AG04450 (cell line): ENCODE measurements around the gene GLIS1. TPM values are rescaled to one million over a fixed set of nuclear protein-coding genes. Genes with fewer than 3 reads are reported as not detected.
A peak's percentile ranks its signal among the peaks of the same experiment; 100 is the strongest.

Experiments used
- CTCF ChIA-PET: fragments of 300-600, 350-600 bp; formaldehyde crosslinking; extraction: SDS; loops from one replicate; lab custom pipeline; 2022; ENCODE audit warnings: antibody characterized with exemption, inconsistent platforms; lab: Charles Lee
- POLR2A ChIA-PET: fragments of 350-600 bp; formaldehyde crosslinking; extraction: SDS; loops from one replicate; lab custom pipeline; 2021; ENCODE audit warnings: antibody characterized with exemption, inconsistent platforms; lab: Yijun Ruan, JAX
- DNase-seq: peaks from one replicate; pipeline ENCODE4 v3.0.0-alpha.2; 2011; ENCODE audit warnings: low read depth, low spot score
- H3K27ac ChIP-seq: one replicate; pipeline ENCODE4 v1.5.1; 2012; ENCODE audit warnings: low read depth, low read length, control low read depth
- H3K27me3 ChIP-seq: one replicate; pipeline ENCODE4 v1.6.0; 2012; ENCODE audit warnings: low read length; ENCODE audit not compliant: control insufficient read depth, insufficient read depth
- H3K4me3 ChIP-seq: 2 replicates; pipeline ENCODE4 v1.5.1; 2011; ENCODE audit warnings: mild to moderate bottlenecking, low read depth, low read length, control low read depth
- H3K9me3 ChIP-seq: 2 replicates; pipeline ENCODE4 v1.5.1; 2012; ENCODE audit warnings: low read length; ENCODE audit not compliant: control insufficient read depth, insufficient read depth
- CTCF ChIP-seq: IDR thresholded peaks from 2 replicates; pipeline ENCODE4 v1.5.1; 2011; ENCODE audit warnings: low read depth, low read length, control low read depth, inconsistent platforms
- polyA plus RNA-seq: library from polyadenylated mRNA; depleted of rRNA; stranded (reverse); fragments of >200 nt; gene quantifications from 2 replicates; pipeline ENCODE4 v1.2.3, GENCODE V29; 2011

The GLIS1 gene
- polyA plus RNA-seq, 1 experiment: 0.77 TPM

- TF ChIP-seq CTCF: no peak
- CTCF ChIA-PET: no interaction called here
- DNase-seq: no peak
- peak overlapping the region; percentile 84 for H3K4me3 ChIP-seq
- H3K27ac ChIP-seq: peak overlapping the region; percentile 31
- POLR2A ChIA-PET: no interaction called here
- H3K27me3 ChIP-seq: no peaks in the 10 kb centered on the region
- H3K9me3 ChIP-seq: peaks cover 4% of the 10 kb centered on the region
These were observed 507 bp downstream of the GLIS1 start for GRCh38 chr1:53738205-53739108.

- TF ChIP-seq CTCF: no peak
- Histone ChIP-seq H3K27me3 (no peaks in the 10 kb centered on the region), H3K9me3 (peaks cover under 1% of the 10 kb centered on the region), H3K27ac (peak overlapping the region; percentile 52), H3K4me3 (peak overlapping the region; percentile 84)
- DNase-seq: no peak
- ChIA-PET CTCF (interaction anchor here (1.5 to 3.2 kb wide), 2 partner anchors 16 to 253 kb away, joined by 6 to 11 read pairs; no protein-coding TSS in a partner anchor), POLR2A (no interaction called here)
These were observed 1.2 kb downstream of the GLIS1 start for GRCh38 chr1:53737648-53738204.

DNA sequence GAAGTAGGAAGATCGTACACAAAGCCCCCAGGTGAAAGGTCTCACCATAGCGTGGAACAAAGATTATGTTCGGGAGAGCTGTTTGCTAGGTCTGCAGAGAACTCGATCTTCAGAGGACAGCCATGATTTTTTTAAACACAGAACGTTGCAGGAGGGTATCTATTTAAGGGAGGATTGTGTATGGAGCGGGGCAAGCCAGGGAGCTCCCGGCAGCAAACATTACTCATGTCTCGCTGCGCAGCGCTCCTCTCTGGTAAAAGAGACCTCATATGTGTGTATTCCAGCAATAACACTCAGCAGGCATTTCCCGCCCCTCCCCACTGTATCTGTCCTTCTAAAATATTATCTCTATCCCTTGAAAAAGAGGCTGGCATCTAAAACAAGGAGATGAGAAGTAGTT is 2.7 kb downstream of the GLIS1 start:
- ChIA-PET POLR2A (no interaction called here), CTCF (interaction anchor here (1.5 to 3.2 kb wide), 3 partner anchors 18 to 251 kb away, joined by 6 to 11 read pairs (median 6); no protein-coding TSS in a partner anchor)
- TF ChIP-seq CTCF: no peak
- H3K27ac ChIP-seq: peak overlapping the region; percentile 31
- H3K9me3 ChIP-seq: no peaks in the 10 kb centered on the region; the same call in 1 of the 2 replicates
- DNase-seq: no peak
- no peaks in the 10 kb centered on the region for H3K27me3 ChIP-seq
- peak overlapping the region; percentile 29 for H3K4me3 ChIP-seq

- Histone ChIP-seq H3K27me3 (no peaks in the 10 kb centered on the region), H3K27ac (peak overlapping the region; percentile 95), H3K9me3 (no peaks in the 10 kb centered on the region; the same call in 1 of the 2 replicates), H3K4me3 (no peak overlapping the region)
- no peak for TF ChIP-seq CTCF
- ChIA-PET POLR2A (no interaction called here), CTCF (interaction anchor here (1.7 to 3.2 kb wide), 2 partner anchors 19 to 251 kb away, joined by 6 to 11 read pairs; no protein-coding TSS in a partner anchor)
- no peak for DNase-seq
These were observed 3.3 kb downstream of the GLIS1 start for GRCh38 chr1:53735681-53736080.

GRCh38 chr1:53735261-53735660 is 3.7 kb downstream of the GLIS1 start:
- DNase-seq: no peak
- CTCF ChIA-PET: interaction anchor here (1.4 to 3.2 kb wide), 3 partner anchors 19 to 250 kb away, joined by 4 to 11 read pairs (median 6); no protein-coding TSS in a partner anchor
- H3K4me3 ChIP-seq: no peak overlapping the region
- peak overlapping the region; percentile 95 for H3K27ac ChIP-seq
- H3K9me3 ChIP-seq: no peaks in the 10 kb centered on the region; the same call in 1 of the 2 replicates
- POLR2A ChIA-PET: no interaction called here
- H3K27me3 ChIP-seq: no peaks in the 10 kb centered on the region
- TF ChIP-seq CTCF: no peak
